ENCODE data around the gene SFXN5.

- no peak for TF ChIP-seq KLF8 (tag by site-specific recombination; IDR thresholded peaks at IDR 0.05)
- no peak for TF ChIP-seq SP2 (tag by site-specific recombination; IDR thresholded peaks at IDR 0.05)
- TF ChIP-seq CTCF (tag by site-specific recombination; IDR thresholded peaks at IDR 0.05) = no peak
- no peak for TF ChIP-seq ZNF140 (tag by site-specific recombination; IDR thresholded peaks at IDR 0.05)
- TF ChIP-seq ATF2 (tag by site-specific recombination; IDR thresholded peaks at IDR 0.05; ENCODE audit: low read depth) = no peak
- TF ChIP-seq ZBTB1 (tag by site-specific recombination; IDR thresholded peaks at IDR 0.05) = no peak
- no peak for TF ChIP-seq ZNF24 (tag by site-specific recombination; IDR thresholded peaks at IDR 0.05)
Measured at GRCh38 chr2:72940786-72941185, 130.7 kb downstream of the SFXN5 start.

Measured in HEK293 (cell line).